HepG2 (cell line): ENCODE data around the gene TMEM9B. TPM values are rescaled to one million over a fixed set of nuclear protein-coding genes. Genes with fewer than 3 reads are reported as not detected.

Source experiments
- ATAD3A ChIP-seq: sonication (generic); formaldehyde crosslinking; IDR thresholded peaks from 2 replicates; pipeline ENCODE4 v1.4.0; 2020; ENCODE audit warnings: missing genetic modification reagents
- DPF2 ChIP-seq: sonication (generic); formaldehyde crosslinking; IDR thresholded peaks from 2 replicates; pipeline ENCODE4 v1.4.0; 2020; ENCODE audit warnings: mild to moderate bottlenecking, low read depth, missing genetic modification reagents, borderline replicate concordance
- DRAP1 ChIP-seq: IDR thresholded peaks from 2 replicates; pipeline ENCODE4 v1.6.1; 2016; ENCODE audit warnings: missing genetic modification reagents, missing compliant biosample characterization
- EED ChIP-seq: sonication (generic); formaldehyde crosslinking; IDR thresholded peaks from 2 replicates; pipeline ENCODE4 v1.5.0; 2020; ENCODE audit warnings: mild to moderate bottlenecking, missing genetic modification reagents
- EP300 ChIP-seq, 3 experiments: sonication (generic) in 1 of 3; formaldehyde crosslinking in 1 of 3; IDR thresholded peaks; 2 replicates each; pipeline versions ENCODE4 v1.5.1 to v1.6.1; 2011 to 2020; ENCODE audit warnings: low read depth in 2 of 3, low read length in 2 of 3, borderline replicate concordance in 1 of 3, improper control_type of control experiment in 1 of 3, mild to moderate bottlenecking in 1 of 3, missing genetic modification reagents in 1 of 3, moderate library complexity in 1 of 3
- FOXA3 ChIP-seq: IDR thresholded peaks from 2 replicates; pipeline ENCODE4 v1.6.1; 2016; ENCODE audit warnings: missing genetic modification reagents, missing compliant biosample characterization
- GATA4 ChIP-seq: sonication (generic); IDR thresholded peaks from 2 replicates; pipeline ENCODE4 v1.6.1; 2016; ENCODE audit warnings: antibody characterized with exemption, low read depth, borderline replicate concordance
- GATAD1 ChIP-seq: IDR thresholded peaks from 2 replicates; pipeline ENCODE4 v1.6.1; 2016; ENCODE audit warnings: missing genetic modification reagents, missing compliant biosample characterization
- GMEB2 ChIP-seq: IDR thresholded peaks from 2 replicates; pipeline ENCODE4 v1.6.1; 2016; ENCODE audit warnings: missing biosample characterization, missing genetic modification reagents, low read depth
- GTF3A ChIP-seq: sonication (generic); formaldehyde crosslinking; conservative IDR thresholded peaks from 2 replicates; pipeline ENCODE4 v1.4.0; 2020; ENCODE audit warnings: mild to moderate bottlenecking, missing genetic modification reagents
- HNF4A ChIP-seq: sonication (generic); formaldehyde crosslinking; IDR thresholded peaks from 2 replicates; pipeline ENCODE4 v1.4.0; 2020; ENCODE audit warnings: missing genetic modification reagents
- KAT7 ChIP-seq: IDR thresholded peaks from 2 replicates; pipeline ENCODE4 v1.6.1; 2018; ENCODE audit warnings: borderline replicate concordance, missing compliant biosample characterization
- PHF21A ChIP-seq: sonication (generic); formaldehyde crosslinking; IDR thresholded peaks from 2 replicates; pipeline ENCODE4 v1.5.0; 2020; ENCODE audit warnings: mild to moderate bottlenecking, missing genetic modification reagents
- RNF2 ChIP-seq: fragments of 450-650 bp; conservative IDR thresholded peaks from 2 replicates; pipeline ENCODE4 v1.6.1; 2016; ENCODE audit warnings: low read depth
- SALL1 ChIP-seq: sonication (generic); formaldehyde crosslinking; IDR thresholded peaks from 2 replicates; pipeline ENCODE4 v1.8.0; 2022; ENCODE audit warnings: mild to moderate bottlenecking, missing genetic modification reagents
- SIN3B ChIP-seq: fragments of 150-350 bp; IDR thresholded peaks from 2 replicates; pipeline ENCODE4 v1.6.1; 2014; ENCODE audit warnings: low read length
- SP4 ChIP-seq: sonication (generic); formaldehyde crosslinking; IDR thresholded peaks from 2 replicates; pipeline ENCODE4 v1.8.1; 2023; ENCODE audit warnings: mild to moderate bottlenecking, missing genetic modification reagents
- SRF ChIP-seq: IDR thresholded peaks from 2 replicates; pipeline ENCODE4 v1.6.1; 2011; ENCODE audit warnings: mild to moderate bottlenecking, low read depth, low read length, moderate library complexity
- SRY ChIP-seq: sonication (generic); formaldehyde crosslinking; IDR thresholded peaks from 2 replicates; pipeline ENCODE4 v1.8.0; 2022; ENCODE audit warnings: mild to moderate bottlenecking, missing genetic modification reagents
- YY1 ChIP-seq: IDR thresholded peaks from 2 replicates; pipeline ENCODE4 v1.6.1; 2011; ENCODE audit warnings: low read length, low read depth, moderate library complexity, mild to moderate bottlenecking; ENCODE audit not compliant: insufficient read depth, insufficient replicate concordance
- ZBTB49 ChIP-seq: sonication (generic); formaldehyde crosslinking; IDR thresholded peaks from 2 replicates; pipeline ENCODE4 v1.4.0; 2020; ENCODE audit warnings: missing genetic modification reagents, borderline replicate concordance
- ZMAT3 ChIP-seq: sonication (generic); formaldehyde crosslinking; conservative IDR thresholded peaks from 2 replicates; pipeline ENCODE4 v1.7.0; 2021; ENCODE audit warnings: missing genetic modification reagents
- ZNF207 ChIP-seq: fragments of 450-650 bp; IDR thresholded peaks from 2 replicates; pipeline ENCODE4 v1.6.1; 2016; ENCODE audit warnings: antibody characterized with exemption, borderline replicate concordance
- ZNF572 ChIP-seq: sonication (generic); formaldehyde crosslinking; IDR thresholded peaks from 2 replicates; pipeline ENCODE4 v1.5.1; 2020; ENCODE audit warnings: mild to moderate bottlenecking, missing genetic modification reagents
- ZNF589 ChIP-seq: sonication (generic); formaldehyde crosslinking; conservative IDR thresholded peaks from 2 replicates; pipeline ENCODE4 v1.8.0; 2022; ENCODE audit warnings: mild to moderate bottlenecking, moderate library complexity, missing genetic modification reagents
- ZNF652 ChIP-seq: IDR thresholded peaks from 2 replicates; pipeline ENCODE4 v1.6.1; 2016; ENCODE audit warnings: low read depth, borderline replicate concordance
- ZNF776 ChIP-seq: sonication (generic); formaldehyde crosslinking; IDR thresholded peaks from 2 replicates; pipeline ENCODE4 v1.4.0; 2020; ENCODE audit warnings: mild to moderate bottlenecking, missing genetic modification reagents
- ZNF784 ChIP-seq: sonication (generic); formaldehyde crosslinking; IDR thresholded peaks from 2 replicates; pipeline ENCODE4 v1.5.1; 2020; ENCODE audit warnings: missing genetic modification reagents, mild to moderate bottlenecking, borderline replicate concordance
- ZSCAN22 ChIP-seq: sonication (generic); formaldehyde crosslinking; IDR thresholded peaks from 2 replicates; pipeline ENCODE4 v1.4.0; 2020; ENCODE audit warnings: mild to moderate bottlenecking, missing genetic modification reagents
- polyA plus RNA-seq, 8 experiments: library from polyadenylated mRNA; depleted of rRNA in 3 of 8; stranded (reverse) in 7 of 8; unstranded in 1 of 8; fragments of >200 nt; fragmentation: Illumina TruSeq in 4 of 8; extraction: Trizol in 4 of 8; gene quantifications; 2 replicates each; pipeline versions ENCODE4 v1.2.1 to v1.2.3, GENCODE V29; 2011 to 2016; ENCODE audit warnings: low read depth in 4 of 8, missing spikeins in 1 of 8, mixed read lengths in 1 of 8; ENCODE audit not compliant: insufficient read depth in 1 of 8
- total RNA-seq, 5 experiments: library from RNA; depleted of rRNA; stranded (reverse); fragments of >200 nt; fragmentation: Illumina TruSeq; extraction: Trizol; gene quantifications; 2 replicates each; pipeline ENCODE4 v1.2.3, GENCODE V29; 2016; ENCODE audit warnings: low read depth in 1 of 5

TMEM9B gene
- total and polyA plus RNA-seq, 2 of the 13 experiments (the other 11 are each of a cell fraction or from before 2014, with no cell fraction given): 12.4 to 20.8 TPM

- TF ChIP-seq EED (CRISPR knock-in tag) (no peak), SALL1 (CRISPR knock-in tag) (peak; percentile 80), ZNF776 (CRISPR knock-in tag) (no peak), ZNF207 (no peak), ZNF572 (no peak), ZNF652 (no peak), KAT7 (no peak), SRY (no peak), YY1 (no peak), FOXA3 (CRISPR knock-in tag) (peak; percentile 79), ZSCAN22 (CRISPR knock-in tag) (no peak), SRF (no peak), GMEB2 (CRISPR knock-in tag) (no peak), ZMAT3 (CRISPR knock-in tag) (no peak), DRAP1 (CRISPR knock-in tag) (no peak), ZBTB49 (CRISPR knock-in tag) (no peak), GATAD1 (CRISPR knock-in tag) (no peak), RNF2 (no peak), ATAD3A (CRISPR knock-in tag) (no peak), ZNF784 (CRISPR knock-in tag) (no peak), ZNF589 (CRISPR knock-in tag) (no peak), HNF4A (peak; percentile 82), SIN3B (no peak), PHF21A (peak; percentile 42; the same call in 1 of the 2 replicates), SP4 (CRISPR knock-in tag) (no peak), GATA4 (no peak), DPF2 (0 out of 2 replicates have a peak, but pooled peaks have one; percentile 21), GTF3A (no peak), EP300 (IDR thresholded peaks at IDR 0.05; ENCODE audit: low read depth in 2 of 2, low read length in 2 of 2) (peak in 1 of 2 experiments; percentile 44; a peak in 1 of 4 replicates), EP300 (CRISPR knock-in tag; IDR thresholded peaks at IDR 0.05; ENCODE audit: borderline replicate concordance) (no peak)
These were observed 21.2 kb upstream of the TMEM9B start (continued) for GRCh38 chr11:8985462-8985861.
